NCI-H146 treated with DMSO at 0.1 percent for 48 hours (cell line): ENCODE data around the gene ATP8A2.

ENCODE experiments used
- DNase-seq: peaks from one replicate; lab custom pipeline; 2025; ENCODE audit not compliant: unreplicated experiment; lab: John Stamatoyannopoulos, UW

Gene ATP8A2

DNA sequence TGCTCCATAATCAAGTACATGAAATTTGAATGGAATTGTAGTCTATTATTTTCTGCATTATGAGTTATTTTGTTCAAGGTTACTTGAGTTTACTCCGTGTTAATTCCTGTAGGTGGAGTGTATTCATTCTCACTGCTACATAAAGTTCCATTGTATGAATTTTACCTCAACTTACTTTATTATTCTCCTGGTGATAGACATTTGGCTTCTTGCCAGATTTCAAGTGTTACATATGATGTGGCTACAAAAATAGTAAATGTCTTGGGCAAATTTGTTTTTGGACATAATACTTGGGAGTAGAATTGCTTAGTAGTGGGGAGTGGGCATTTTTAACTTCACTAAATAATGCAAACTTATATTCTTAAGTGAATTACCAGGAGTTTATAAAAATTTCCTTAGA is 351.1 kb downstream of the ATP8A2 start:
- DNase-seq, result no peak

DNA sequence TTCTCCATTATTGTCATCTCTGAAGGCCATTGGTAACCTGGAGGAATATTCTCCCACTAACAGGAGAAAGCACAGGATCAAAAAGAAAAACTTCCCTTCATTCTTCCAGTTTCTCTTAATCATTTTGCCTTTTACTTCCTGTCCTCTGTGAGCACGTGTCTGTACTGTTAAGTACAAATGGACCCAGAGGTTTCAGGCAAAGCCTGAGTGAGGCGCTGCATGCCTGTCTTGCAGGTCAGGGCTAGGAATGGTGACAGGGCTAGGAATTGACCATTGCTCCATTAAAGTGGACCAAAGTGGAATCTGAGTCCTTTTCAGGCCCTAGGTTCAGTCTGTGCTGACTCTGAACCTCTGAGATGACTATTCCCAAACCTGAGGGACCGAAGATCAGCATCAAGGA is 353.3 kb downstream of the ATP8A2 start:
- no peak for DNase-seq

DNA sequence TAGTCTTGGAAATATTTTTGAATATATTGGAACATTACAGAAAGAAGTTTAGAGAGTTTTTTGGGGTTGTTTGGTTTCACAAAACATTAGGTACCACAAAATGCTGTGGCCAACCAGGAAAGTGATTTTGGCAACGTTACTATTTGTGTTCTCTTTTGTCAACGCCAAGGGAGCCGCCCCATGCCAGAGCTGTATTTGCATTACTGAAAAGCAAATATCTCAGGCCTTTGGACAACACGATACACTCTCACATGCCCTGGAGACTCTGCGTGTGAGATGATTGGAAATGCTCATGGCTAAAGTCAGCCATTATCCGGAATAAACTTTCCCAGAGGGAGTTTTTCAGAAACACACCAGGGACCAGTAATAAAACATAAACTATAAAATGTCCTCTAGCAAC is 355.5 kb downstream of the ATP8A2 start:
- DNase-seq, result peak; percentile 19

DNA sequence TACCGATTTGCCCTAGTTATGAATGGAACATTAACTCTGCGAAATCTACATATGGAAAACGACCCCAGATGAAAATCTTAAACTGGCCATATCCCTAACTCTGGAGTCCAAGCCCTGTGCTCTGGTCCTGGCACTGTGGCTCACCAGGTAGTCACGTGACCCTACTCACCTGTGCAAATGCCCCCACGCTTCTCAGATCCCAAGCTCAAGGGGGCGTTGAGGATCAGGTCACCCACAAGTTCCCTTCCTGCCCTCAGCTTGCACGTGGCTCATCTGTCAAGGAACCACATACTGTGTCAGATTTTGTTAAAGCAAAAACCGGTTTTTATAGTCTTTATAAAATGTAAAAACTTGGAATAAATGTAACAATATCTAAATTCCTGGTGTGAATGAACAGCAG is 356.0 kb downstream of the ATP8A2 start:
- DNase-seq, result no peak

DNA sequence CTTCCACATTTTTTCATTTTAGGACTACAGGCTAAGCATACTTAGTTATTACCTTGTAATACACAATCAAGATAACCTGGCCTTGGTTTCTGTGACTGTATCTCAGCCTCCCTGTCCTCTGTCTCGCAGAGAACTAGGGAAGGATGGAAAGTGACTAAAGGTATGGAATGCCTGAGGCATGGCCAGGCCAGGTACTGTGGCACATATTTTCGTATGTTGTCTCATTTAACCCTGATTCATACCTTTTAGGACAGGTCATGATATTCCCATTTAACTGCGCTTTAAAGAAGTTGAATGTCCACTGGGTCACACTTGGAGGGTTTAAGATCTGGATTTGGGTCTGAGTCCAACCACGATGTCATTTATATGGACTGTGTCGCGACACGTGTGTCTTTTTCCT is 357.4 kb downstream of the ATP8A2 start:
- DNase-seq, result no peak

DNA sequence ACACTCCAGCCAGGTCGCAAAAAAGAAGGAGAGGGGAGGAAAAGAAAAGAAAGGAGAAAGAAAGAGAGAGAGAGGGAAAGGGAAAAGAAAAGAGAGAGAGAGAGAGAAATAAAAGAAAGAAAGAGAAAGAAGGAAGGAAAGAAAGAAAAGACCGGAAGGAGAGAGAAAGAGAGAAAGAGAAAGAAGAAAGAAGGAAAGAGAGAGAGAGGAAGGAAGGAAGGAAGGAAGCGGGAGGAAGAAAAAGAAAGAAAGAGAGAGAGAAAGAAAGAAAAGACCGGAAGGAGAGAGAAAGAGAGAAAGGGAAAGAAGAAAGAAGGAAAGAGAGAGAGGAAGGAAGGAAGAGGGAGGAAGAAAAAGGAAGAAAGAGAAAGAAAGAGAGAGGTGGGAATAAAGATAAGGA is 359.3 kb downstream of the ATP8A2 start:
- DNase-seq, result no peak

DNA sequence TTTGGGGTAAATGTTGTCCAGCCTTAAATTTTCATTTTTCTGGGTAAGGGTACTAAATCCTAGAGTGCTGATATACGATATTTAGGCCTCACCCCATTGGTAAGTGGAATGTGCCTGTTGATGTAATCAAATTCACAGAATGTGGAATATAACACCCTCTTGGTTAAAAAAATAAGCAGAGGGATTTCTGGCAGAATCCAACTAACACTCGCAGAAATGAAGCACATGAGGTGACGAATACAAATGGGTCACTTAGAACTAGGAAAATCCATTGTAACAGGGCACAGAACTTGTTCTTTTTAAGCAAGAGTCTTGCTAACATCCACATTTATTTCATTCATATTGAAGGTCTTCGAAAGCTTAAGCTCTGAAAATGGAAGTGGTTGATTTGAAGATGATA is 359.8 kb downstream of the ATP8A2 start:
- no peak for DNase-seq

DNA sequence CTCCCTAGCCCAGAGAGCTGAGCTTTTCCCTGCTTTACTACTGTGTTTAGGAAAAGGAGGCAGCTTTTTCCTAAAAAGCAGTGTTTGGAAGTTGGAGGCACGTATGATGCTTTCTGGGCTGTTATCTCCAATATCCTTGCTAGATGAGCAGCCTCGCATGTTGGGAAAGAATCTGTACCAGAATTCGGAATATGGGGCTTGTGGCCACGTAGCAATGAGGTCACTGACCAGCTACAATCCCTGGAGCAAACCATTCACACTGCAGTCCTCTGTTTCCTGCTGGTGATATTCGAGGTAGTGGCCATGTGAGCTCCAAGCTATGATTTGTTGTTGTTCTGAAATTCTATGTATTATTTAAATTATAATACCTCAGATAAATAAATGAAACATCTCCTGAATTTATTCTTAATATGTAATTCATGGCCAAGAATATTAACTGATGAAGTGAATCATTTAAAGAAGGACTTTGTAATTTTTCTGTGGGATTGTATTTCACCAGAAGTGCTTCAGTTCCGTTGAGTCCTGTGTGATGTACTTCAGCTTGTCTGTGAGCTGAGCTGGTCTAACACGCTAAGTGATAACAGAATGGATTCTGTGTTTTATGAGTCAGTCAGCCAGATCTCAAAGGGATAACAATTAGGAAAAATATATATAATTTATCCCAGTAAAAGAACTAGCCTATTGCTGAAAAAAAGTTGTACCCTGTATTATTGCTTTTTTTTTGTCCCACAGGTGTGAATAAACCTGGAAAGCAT is 360.5 kb downstream of the ATP8A2 start:
- no peak for DNase-seq

DNA sequence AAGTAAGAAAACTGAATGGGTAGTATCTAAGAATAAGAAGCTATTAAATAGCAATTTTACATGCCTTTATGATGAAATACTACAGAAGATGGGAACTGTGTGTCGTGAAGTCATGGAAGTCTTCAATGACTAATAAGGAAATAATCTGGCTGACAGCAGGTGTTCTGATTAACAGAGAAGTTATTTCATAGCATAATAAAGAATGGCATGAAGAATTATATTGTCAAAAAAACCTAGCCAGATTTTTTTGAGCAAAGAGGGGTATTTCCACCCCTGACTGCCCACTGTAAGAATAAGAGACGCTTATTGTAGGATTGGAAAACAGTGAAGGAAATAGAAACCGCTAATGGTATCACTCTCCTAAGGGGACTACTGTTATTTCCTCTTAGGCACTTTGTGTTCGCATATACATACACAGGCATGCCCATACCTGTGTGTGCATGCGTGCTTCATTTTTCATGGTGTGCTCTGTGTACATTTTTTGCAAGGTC is 361.3 kb downstream of the ATP8A2 start:
- DNase-seq, result no peak

DNA sequence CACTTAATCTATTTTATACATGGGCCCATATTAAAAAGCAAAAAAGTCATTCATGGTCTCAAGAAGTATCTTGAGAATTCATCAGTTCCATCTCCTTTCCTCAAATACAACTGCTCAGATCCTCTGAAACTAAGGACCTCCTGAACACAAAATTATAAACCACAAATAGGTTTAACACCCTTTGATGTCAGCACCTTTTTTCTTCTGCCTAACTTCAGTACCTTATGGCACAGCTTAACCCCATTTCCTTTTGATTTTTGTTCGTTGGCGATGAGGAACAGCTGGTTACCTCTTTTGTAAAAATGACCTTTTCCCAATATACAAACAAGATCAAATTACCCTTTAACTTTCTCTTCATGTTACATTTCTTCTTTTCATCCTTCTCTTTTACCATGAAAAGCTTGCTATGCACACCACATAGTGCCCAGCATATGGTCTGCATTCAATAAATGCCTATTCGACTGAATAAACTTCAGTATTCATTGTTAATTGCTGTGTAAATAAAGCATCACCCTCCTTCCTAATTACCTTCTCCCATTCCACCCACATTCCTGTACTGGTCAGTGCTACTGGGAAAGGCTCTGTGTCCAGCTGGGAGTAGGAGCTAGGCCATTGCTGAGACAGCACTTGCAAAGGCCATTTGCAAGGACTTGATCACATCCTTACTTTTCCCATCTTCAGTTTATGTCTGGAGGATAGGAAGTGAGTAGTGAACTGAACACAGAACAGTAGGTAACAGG is 362.1 kb downstream of the ATP8A2 start:
- peak; percentile 82 for DNase-seq

DNA sequence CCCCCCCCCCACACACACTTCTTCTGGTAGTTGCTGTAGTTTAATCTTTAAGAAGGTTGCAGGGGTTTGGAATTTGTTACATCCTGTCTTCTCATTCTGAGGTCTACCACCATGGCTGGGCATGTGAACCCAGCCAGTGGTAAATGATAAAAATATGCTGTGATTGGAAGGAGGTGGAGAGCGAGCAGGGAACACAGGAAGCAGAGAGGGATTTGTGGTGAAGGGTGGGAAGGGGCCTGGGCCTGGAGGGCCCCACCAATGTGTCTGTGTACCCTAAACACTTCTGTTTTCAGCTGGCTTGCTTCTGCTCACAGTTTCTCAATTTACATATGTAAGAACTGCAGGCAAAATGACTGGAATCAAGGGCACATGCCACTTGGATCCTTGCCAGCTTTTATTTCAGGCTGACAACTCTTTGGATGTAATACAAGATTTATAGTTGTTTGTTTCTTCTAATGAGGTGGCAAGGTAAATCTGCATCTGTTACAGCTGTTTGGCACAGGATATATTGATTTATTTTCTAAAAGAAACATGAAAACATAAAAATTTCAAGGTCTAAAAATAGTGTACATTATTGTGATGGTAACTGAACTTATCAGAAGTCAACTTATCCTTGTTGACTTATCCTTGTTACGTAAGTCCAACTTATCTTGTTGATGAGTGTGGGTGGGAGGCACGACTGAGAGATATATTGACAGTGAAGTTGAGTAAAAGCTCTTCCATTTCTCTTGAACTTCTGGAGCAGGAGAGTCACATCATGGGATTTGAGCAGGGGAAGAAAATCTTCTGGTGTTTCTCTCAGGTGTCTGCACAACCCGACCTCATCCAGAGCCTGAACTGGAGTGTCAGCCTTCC is 366.8 kb downstream of the ATP8A2 start:
- DNase-seq, result peak; percentile 7

DNA sequence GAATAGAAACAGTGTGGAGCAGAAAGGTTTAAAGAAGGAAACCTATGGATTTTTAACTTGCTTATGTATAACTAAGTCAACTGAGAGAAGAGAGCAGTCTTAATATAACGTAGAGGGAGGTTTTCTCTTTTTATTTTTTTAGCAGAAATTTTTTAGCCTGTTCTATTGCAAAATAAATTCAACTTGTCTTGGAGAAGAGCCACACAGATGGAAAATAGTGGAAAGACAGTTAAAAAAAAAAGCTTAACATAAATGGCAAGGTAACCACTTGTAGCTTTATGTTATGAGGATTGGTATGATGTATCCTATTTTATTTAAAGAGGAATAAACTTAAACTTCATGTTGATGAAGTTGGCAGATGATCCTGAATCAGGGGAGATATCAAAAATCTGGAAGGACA is 367.6 kb downstream of the ATP8A2 start:
- DNase-seq, result no peak

DNA sequence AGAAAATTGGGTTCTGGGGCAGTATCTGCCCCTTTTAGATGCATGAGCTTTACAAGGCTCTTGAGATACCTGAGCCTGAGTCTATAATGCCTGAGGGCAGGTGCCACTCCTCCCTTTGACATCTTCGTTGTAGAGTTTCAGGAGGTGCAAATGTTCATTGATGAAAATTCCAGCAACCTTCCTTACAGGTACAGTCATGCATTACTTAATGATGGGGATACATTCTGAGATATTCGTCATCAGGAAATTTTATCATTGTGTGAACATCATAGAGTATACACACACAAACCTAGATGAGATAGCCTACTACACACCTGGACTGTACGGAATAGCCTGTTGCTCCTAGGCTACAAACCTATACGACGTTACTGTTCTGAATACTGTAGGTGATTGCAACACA is 370.0 kb downstream of the ATP8A2 start:
- no peak for DNase-seq

DNA sequence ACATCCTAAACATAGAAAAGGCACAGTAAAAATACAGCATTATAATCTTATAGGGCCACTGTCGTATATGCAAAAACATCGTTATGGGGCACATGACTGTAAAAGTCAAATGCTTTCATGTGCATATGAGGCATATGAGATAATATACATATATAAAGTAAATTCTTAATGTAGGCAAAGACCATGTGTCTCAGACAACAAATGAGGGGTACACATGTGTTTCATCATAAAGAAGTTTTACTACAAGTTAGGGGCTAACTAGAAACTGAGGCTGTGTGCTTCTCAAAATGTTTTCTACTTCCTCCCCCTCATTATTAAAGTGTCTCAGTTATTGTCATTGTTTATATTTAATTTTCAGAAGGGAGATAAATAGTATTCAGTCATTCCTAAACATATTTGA is 370.4 kb downstream of the ATP8A2 start:
- DNase-seq, result no peak

DNA sequence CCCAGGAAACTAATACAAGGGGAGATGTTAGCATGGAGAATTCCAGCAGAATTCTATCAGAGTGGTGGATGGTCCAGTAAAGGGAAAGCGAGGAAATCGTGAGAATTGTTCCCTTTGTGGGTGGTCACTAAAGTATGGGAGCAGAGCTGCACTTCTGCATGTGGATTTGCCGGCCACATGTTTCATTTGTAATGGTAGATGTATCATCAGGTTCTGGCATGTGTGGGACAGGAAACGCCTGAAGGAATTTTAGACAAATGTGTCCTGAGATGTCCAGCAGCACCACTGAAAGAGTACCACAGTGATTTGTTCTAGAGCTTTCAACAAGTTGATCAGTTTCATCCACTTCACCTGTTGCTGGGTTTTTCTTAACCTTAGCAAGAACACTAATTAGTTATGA is 371.6 kb downstream of the ATP8A2 start:
- DNase-seq, result no peak

DNA sequence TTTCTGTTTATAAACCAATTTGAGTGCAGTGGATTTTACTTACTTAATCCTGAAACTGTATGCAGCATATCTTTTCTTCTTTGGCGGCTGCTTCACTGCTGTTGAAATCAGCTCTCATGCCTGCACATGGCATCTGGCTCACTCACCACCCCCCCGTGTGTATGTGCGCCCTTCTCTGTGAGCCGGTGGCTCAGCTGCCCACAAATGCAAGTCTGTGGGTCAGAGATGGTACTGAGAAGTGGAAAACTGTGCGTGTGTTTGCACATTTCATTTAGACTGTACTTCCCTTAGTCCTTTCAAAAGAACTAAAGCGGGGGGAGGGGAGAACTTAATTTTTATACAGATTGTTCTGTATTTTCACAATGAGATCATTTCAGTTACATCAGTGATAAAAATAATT is 372.4 kb downstream of the ATP8A2 start:
- no peak for DNase-seq

DNA sequence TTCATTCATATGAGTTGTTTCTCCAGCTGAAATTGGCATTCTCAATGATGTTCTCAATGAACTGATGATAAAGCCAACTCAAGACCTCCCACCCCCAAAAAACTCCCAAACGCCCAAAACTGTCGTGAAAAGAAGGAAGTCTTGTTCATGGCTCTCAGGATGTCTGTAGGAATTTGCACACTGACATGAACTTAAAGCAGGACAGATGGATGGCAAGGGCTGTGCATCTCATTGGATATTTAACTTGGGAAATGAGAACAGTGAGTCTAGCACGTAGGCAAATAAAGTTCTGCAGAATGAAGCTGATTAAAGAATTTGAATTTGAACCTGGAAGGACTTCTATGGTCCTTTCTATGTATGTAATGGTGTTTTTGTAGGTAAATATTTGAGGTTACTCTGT is 374.4 kb downstream of the ATP8A2 start:
- no peak for DNase-seq

DNA sequence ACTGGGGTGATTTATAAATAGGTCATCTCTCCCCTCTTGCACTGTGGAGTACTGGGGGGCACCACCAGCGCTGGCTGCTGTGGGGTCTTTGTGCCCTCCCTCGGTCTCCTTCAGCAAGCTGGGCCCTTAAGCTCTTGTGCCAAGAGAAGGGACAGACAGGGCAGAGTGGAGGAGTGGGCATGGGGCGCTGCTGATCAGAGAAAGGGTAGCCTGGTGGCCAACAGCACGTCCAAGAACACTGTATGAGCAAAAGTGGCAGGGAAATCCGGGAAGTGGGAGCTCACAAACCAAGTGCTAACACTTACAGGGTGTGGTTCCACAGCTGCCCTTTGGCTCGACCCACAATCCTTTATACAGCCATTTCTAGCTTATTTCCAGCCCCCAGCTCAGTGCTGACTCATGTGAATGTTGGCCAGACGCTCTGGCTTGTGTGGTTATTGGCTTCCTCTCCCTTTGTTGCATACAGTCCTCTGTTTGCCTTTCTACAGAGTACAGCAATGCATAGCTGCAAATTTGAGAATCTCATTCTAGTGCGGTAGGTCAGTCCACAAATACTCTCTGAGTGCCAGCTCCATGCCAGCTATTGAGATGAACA is 381.3 kb downstream of the ATP8A2 start:
- DNase-seq, result no peak

DNA sequence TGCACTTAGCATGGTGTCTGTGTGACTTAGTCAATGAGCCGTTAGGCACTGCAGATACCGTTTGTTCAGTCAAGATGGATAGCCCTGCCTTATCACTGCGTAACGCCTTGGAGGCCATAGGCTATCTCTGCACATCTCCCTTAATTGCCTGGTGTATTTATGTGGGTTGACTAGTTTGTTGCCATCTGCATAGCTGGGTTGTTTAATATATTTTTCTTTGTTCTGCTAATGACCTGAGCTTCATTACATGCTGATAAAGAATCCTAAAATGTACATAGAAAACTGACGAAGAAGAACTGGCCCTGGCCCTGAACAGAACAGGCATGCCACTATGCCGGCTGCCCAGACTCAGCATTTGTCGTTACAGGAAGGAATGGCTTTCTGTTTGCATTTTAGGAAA is 382.2 kb downstream of the ATP8A2 start:
- no peak for DNase-seq

DNA sequence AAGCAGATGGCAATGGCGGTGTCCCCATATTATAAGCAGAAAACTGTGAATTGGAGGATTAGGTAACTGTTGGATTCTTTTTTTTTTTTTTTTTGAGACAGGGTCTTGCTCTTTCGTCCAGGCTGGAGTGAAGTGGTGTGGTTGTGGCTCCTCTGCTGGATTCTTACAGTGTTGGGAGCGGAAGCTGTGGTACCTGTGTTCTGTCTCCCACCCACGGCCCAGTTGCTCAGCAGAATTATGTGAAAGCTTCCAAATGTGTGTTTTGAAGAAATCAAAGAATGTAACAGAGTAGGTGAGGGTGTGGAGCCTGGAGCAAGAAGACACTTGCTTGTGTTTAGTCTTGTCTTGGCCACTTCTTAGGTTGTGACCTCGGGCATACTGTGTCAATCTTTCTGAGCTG is 384.5 kb downstream of the ATP8A2 start:
- DNase-seq, result no peak

DNA sequence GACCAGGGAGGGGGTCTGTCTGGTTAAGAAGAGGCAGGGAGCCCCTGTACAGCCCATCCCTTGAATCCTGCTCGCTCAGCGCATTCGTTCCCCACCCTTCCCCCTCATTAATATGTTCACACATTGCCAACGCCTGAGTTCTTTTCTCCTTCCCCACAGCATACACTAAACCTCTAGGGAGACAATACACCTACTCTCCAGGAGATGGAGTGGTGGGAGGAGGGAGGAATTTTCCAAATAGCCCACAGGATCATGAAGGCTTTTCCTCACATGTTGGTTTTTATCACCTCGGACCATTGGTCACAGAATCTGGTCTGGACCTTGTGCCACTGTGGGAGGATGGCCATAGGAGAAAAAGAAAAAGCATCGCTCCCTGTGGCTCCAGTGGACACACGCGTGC is 385.1 kb downstream of the ATP8A2 start:
- DNase-seq, result no peak
